Activated naive CD8-positive, alpha-beta T cell treated with anti-CD3 and anti-CD28 coated beads, Interleukin-2, amount 10 ng/mL, durations not matched to agents 7 days and 5 days (primary cell): ENCODE data around the gene MIEF1. TPM values are rescaled to one million over a fixed set of nuclear protein-coding genes. Genes with fewer than 3 reads are reported as not detected.
A peak's percentile ranks its signal among the peaks of the same experiment; 100 is the strongest.

ENCODE experiments used
- ATAC-seq: fragments of 150-1000 bp; cut with Tn5 transposase; one replicate; pipeline ENCODE4 v1.10.0; 2021; ENCODE audit warnings: low read depth, moderate library complexity
- POLR2A ChIA-PET: fragments of 350-600 bp; sonication (Branson Sonifier 250); formaldehyde crosslinking; loops from one replicate; lab custom pipeline; 2021; ENCODE audit warnings: antibody characterized with exemption; lab: Charles Lee
- DNase-seq: peaks from one replicate; pipeline ENCODE4 v3.0.0; 2021
- H3K27ac Mint-ChIP-seq: one replicate; pipeline ENCODE4 v1.8.0; 2022; ENCODE audit warnings: mild to moderate bottlenecking, mixed read lengths
- H3K27me3 Mint-ChIP-seq: one replicate; pipeline ENCODE4 v1.8.0; 2022; ENCODE audit warnings: mild to moderate bottlenecking, moderate library complexity, mixed read lengths
- H3K36me3 Mint-ChIP-seq: one replicate; pipeline ENCODE4 v1.8.0; 2021; ENCODE audit warnings: mild to moderate bottlenecking, mixed read lengths
- H3K4me1 Mint-ChIP-seq: one replicate; pipeline ENCODE4 v1.8.0; 2021; ENCODE audit warnings: mixed read lengths
- H3K4me3 Mint-ChIP-seq: one replicate; pipeline ENCODE4 v1.8.0; 2022; ENCODE audit warnings: mild to moderate bottlenecking, moderate library complexity, mixed read lengths
- H3K9me3 Mint-ChIP-seq: one replicate; pipeline ENCODE4 v1.8.0; 2021; ENCODE audit warnings: mixed read lengths
- total RNA-seq, 2 experiments: library from RNA; stranded (reverse); gene quantifications; one replicate each; pipeline ENCODE4 v1.2.3, GENCODE V29; 2021

MIEF1 gene
- total RNA-seq, 2 experiments from 2014 or later: 33.9 to 40.0 TPM

- POLR2A ChIA-PET: interaction anchor here (0.6 to 0.7 kb wide), 2 partner anchors 66 to 299 kb away, joined by 3 to 6 read pairs; no protein-coding TSS in a partner anchor
- H3K9me3 Mint-ChIP-seq: no peaks in the 10 kb centered on the region
- H3K36me3 Mint-ChIP-seq: no peaks in the 10 kb centered on the region
Observed at GRCh38 chr22:39474351-39475111, 27.6 kb upstream of the MIEF1 start.

GRCh38 chr22:39475337-39475736 is 26.8 kb upstream of the MIEF1 start:
- DNase-seq: no peak
- H3K4me3 Mint-ChIP-seq: no peak overlapping the region
- POLR2A ChIA-PET: interaction anchor here (0.6 to 1.1 kb wide), 3 partner anchors 28 to 300 kb away, joined by 3 to 6 read pairs (median 3); no protein-coding TSS in a partner anchor
- no peaks in the 10 kb centered on the region for H3K9me3 Mint-ChIP-seq
- H3K27me3 Mint-ChIP-seq: no peaks in the 10 kb centered on the region
- peaks cover 19% of the 10 kb centered on the region for H3K4me1 Mint-ChIP-seq
- H3K36me3 Mint-ChIP-seq: no peaks in the 10 kb centered on the region
- ATAC-seq: no peak
- no peak overlapping the region for H3K27ac Mint-ChIP-seq

More at GRCh38 chr22:39474351-39475111, 27.6 kb upstream of the MIEF1 start:
- Mint-ChIP-seq H3K27me3 (no peaks in the 10 kb centered on the region), H3K4me3 (no peak overlapping the region), H3K27ac (no peak overlapping the region), H3K4me1 (peaks cover 19% of the 10 kb centered on the region)
- ATAC-seq (no peak), DNase-seq (no peak)

GRCh38 chr22:39475902-39476301 is 26.2 kb upstream of the MIEF1 start:
- no peak overlapping the region for H3K4me3 Mint-ChIP-seq

GRCh38 chr22:39476664-39477063 is 25.4 kb upstream of the MIEF1 start:
- DNase-seq (no peak), ATAC-seq (no peak)
- H3K27me3 Mint-ChIP-seq: no peaks in the 10 kb centered on the region
- H3K27ac Mint-ChIP-seq: no peak overlapping the region
- H3K9me3 Mint-ChIP-seq: no peaks in the 10 kb centered on the region
- POLR2A ChIA-PET: no interaction called here
- no peaks in the 10 kb centered on the region for H3K36me3 Mint-ChIP-seq
- no peak overlapping the region for H3K4me3 Mint-ChIP-seq
- H3K4me1 Mint-ChIP-seq: peaks cover 13% of the 10 kb centered on the region

More at GRCh38 chr22:39475902-39476301, 26.2 kb upstream of the MIEF1 start:
- Mint-ChIP-seq H3K9me3 (no peaks in the 10 kb centered on the region), H3K4me1 (peaks cover 19% of the 10 kb centered on the region), H3K27ac (no peak overlapping the region), H3K36me3 (no peaks in the 10 kb centered on the region), H3K27me3 (no peaks in the 10 kb centered on the region)
- DNase-seq: no peak
- POLR2A ChIA-PET: interaction anchor here (1.1 kb wide), 1 partner anchor 29 kb away, joined by 3 read pairs; no protein-coding TSS in a partner anchor
- ATAC-seq: no peak

GRCh38 chr22:39477542-39477941 is 24.5 kb upstream of the MIEF1 start:
- peaks cover 6% of the 10 kb centered on the region for H3K4me1 Mint-ChIP-seq

GRCh38 chr22:39478441-39478850 is 23.6 kb upstream of the MIEF1 start:
- ATAC-seq: peak; percentile 34
- no peaks in the 10 kb centered on the region for H3K4me1 Mint-ChIP-seq
- POLR2A ChIA-PET: interaction anchor here (0.5 kb wide), 1 partner anchor 313 kb away, joined by 4 read pairs; no protein-coding TSS in a partner anchor
- peak; percentile 64 for DNase-seq
- no peaks in the 10 kb centered on the region for H3K36me3 Mint-ChIP-seq
- H3K27me3 Mint-ChIP-seq: no peaks in the 10 kb centered on the region
- H3K4me3 Mint-ChIP-seq: no peak overlapping the region
- no peaks in the 10 kb centered on the region for H3K9me3 Mint-ChIP-seq
- no peak overlapping the region for H3K27ac Mint-ChIP-seq

More at GRCh38 chr22:39477542-39477941, 24.5 kb upstream of the MIEF1 start:
- Mint-ChIP-seq H3K9me3 (no peaks in the 10 kb centered on the region), H3K36me3 (no peaks in the 10 kb centered on the region), H3K27me3 (no peaks in the 10 kb centered on the region), H3K4me3 (no peak overlapping the region), H3K27ac (no peak overlapping the region)
- ATAC-seq: no peak
- POLR2A ChIA-PET: no interaction called here
- DNase-seq: no peak

- H3K9me3 Mint-ChIP-seq: no peaks in the 10 kb centered on the region
- H3K27ac Mint-ChIP-seq: no peak overlapping the region
Observed at GRCh38 chr22:39479254-39479653, 22.8 kb upstream of the MIEF1 start.

DNA sequence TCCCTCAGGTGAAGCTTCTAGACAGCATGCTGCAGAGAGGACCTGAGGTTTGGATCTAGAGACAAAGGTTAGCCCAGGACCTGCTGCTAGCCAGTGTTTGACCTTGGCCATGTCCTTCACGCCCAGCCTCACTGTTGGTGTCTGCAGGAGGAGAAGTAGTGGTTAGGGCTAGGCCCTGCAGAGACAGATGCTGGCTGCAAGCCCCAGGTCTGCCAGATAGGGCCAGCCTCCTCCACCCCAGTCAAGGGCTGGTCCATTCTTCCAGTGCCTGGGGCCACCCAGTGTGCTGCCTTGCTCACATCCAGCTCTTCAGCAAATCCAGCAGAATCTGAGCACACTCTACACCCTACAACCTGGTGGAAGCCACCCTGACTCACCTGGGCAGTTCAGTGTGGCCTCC is 21.5 kb upstream of the MIEF1 start:
- POLR2A ChIA-PET: no interaction called here
- H3K4me1 Mint-ChIP-seq: no peaks in the 10 kb centered on the region
- H3K9me3 Mint-ChIP-seq: no peaks in the 10 kb centered on the region
- H3K36me3 Mint-ChIP-seq: no peaks in the 10 kb centered on the region
- no peak overlapping the region for H3K4me3 Mint-ChIP-seq
- ATAC-seq (no peak), DNase-seq (no peak)
- no peaks in the 10 kb centered on the region for H3K27me3 Mint-ChIP-seq
- H3K27ac Mint-ChIP-seq: no peak overlapping the region

More at GRCh38 chr22:39479254-39479653, 22.8 kb upstream of the MIEF1 start:
- POLR2A ChIA-PET: no interaction called here
- Mint-ChIP-seq H3K27me3 (no peaks in the 10 kb centered on the region), H3K4me1 (no peaks in the 10 kb centered on the region), H3K4me3 (no peak overlapping the region), H3K36me3 (no peaks in the 10 kb centered on the region)
- no peak for ATAC-seq
- DNase-seq: no peak

- H3K4me3 Mint-ChIP-seq: no peak overlapping the region
- H3K27ac Mint-ChIP-seq: no peak overlapping the region
- no peaks in the 10 kb centered on the region for H3K36me3 Mint-ChIP-seq
- DNase-seq (no peak), ATAC-seq (no peak)
- H3K27me3 Mint-ChIP-seq: no peaks in the 10 kb centered on the region
- no peaks in the 10 kb centered on the region for H3K4me1 Mint-ChIP-seq
- POLR2A ChIA-PET: no interaction called here
- H3K9me3 Mint-ChIP-seq: no peaks in the 10 kb centered on the region
Observed at GRCh38 chr22:39481054-39481453, 21.0 kb upstream of the MIEF1 start.

GRCh38 chr22:39481595-39481994 is 20.5 kb upstream of the MIEF1 start:
- Mint-ChIP-seq H3K4me3 (no peak overlapping the region), H3K4me1 (no peaks in the 10 kb centered on the region), H3K9me3 (no peaks in the 10 kb centered on the region), H3K36me3 (no peaks in the 10 kb centered on the region), H3K27me3 (no peaks in the 10 kb centered on the region), H3K27ac (no peak overlapping the region)
- no peak for DNase-seq
- no peak for ATAC-seq
- POLR2A ChIA-PET: interaction anchor here (1.6 kb wide), 1 partner anchor 39 kb away, joined by 4 read pairs; the partner anchor contains the start of gene ATF4

- no peak overlapping the region for H3K4me3 Mint-ChIP-seq
- ATAC-seq (no peak), DNase-seq (no peak)
- H3K27ac Mint-ChIP-seq: no peak overlapping the region
- H3K36me3 Mint-ChIP-seq: no peaks in the 10 kb centered on the region
- H3K9me3 Mint-ChIP-seq: no peaks in the 10 kb centered on the region
- POLR2A ChIA-PET: interaction anchor here (1.6 kb wide), 1 partner anchor 38 kb away, joined by 4 read pairs; the partner anchor contains the start of gene ATF4
- H3K27me3 Mint-ChIP-seq: no peaks in the 10 kb centered on the region
- no peaks in the 10 kb centered on the region for H3K4me1 Mint-ChIP-seq
Observed at GRCh38 chr22:39482768-39483167, 19.3 kb upstream of the MIEF1 start.

- Mint-ChIP-seq H3K9me3 (no peaks in the 10 kb centered on the region), H3K27ac (no peak overlapping the region), H3K4me3 (no peak overlapping the region), H3K36me3 (no peaks in the 10 kb centered on the region), H3K27me3 (no peaks in the 10 kb centered on the region), H3K4me1 (peaks cover 4% of the 10 kb centered on the region)
- no peak for ATAC-seq
- DNase-seq: no peak
- POLR2A ChIA-PET: no interaction called here
Observed at GRCh38 chr22:39486951-39487825, 14.9 kb upstream of the MIEF1 start.

GRCh38 chr22:39487826-39488520 is 14.1 kb upstream of the MIEF1 start:
- no peaks in the 10 kb centered on the region for H3K9me3 Mint-ChIP-seq
- peaks cover 5% of the 10 kb centered on the region for H3K4me1 Mint-ChIP-seq
- no peak overlapping the region for H3K27ac Mint-ChIP-seq
- ATAC-seq (no peak), DNase-seq (no peak)
- no peak overlapping the region for H3K4me3 Mint-ChIP-seq
- H3K27me3 Mint-ChIP-seq: no peaks in the 10 kb centered on the region
- POLR2A ChIA-PET: no interaction called here
- H3K36me3 Mint-ChIP-seq: no peaks in the 10 kb centered on the region
